Measurements from ENCODE around the gene PRPSAP1. TPM values are rescaled to one million over a fixed set of nuclear protein-coding genes. Genes with fewer than 3 reads are reported as not detected.

The PRPSAP1 gene
- total RNA-seq, 3 donors from 2014 or later: 45.3 to 63.0 (median 61.4) TPM

DNA sequence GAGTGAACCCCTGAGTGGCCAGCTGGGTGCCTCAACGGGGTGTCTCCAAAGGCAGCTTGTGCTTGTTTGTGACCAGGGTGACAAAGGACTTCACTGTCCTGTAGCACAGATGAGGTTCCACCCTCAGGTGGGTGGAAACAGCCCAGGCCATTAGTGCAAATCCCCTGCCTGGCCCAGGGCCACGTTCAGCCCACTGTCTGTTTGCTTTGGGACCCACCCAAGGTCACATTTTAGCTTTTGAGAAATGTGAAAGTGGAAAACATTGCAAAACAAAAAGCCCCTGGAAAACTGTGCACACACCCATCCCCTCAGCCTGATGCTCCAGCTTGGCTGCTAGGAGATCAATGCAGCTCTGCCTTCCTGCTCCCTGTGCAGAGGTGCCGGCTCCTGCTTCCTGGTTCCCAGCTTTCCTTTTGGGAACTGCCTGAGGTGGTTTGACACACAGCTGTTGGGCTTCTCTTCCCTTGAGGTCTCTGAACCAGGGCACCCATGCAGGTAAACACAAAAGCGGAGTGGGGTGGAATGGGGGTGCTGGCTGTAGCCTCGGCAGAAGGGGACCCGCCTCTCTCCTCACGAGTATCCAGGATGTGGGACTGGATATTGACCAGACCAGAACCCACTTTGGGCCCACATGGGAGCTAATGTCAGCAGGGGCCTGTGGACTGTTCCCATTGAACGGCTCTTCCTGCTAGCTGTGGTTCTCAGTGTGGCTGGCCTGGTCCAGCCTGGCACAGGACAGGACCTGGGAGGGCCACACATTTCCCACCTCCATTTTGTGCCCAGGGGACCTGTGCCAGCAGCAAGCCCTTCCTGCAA is 22.8 kb upstream of the PRPSAP1 start:
- H3K4me1 ChIP-seq (ENCODE audit: low read depth): peaks cover 2% of the 10 kb centered on the region
- H3K4me3 ChIP-seq: no peak overlapping the region
- intact Hi-C loops (cut with DNase I, micrococcal nuclease): no loop called here
- TF ChIP-seq, protein P1, sequence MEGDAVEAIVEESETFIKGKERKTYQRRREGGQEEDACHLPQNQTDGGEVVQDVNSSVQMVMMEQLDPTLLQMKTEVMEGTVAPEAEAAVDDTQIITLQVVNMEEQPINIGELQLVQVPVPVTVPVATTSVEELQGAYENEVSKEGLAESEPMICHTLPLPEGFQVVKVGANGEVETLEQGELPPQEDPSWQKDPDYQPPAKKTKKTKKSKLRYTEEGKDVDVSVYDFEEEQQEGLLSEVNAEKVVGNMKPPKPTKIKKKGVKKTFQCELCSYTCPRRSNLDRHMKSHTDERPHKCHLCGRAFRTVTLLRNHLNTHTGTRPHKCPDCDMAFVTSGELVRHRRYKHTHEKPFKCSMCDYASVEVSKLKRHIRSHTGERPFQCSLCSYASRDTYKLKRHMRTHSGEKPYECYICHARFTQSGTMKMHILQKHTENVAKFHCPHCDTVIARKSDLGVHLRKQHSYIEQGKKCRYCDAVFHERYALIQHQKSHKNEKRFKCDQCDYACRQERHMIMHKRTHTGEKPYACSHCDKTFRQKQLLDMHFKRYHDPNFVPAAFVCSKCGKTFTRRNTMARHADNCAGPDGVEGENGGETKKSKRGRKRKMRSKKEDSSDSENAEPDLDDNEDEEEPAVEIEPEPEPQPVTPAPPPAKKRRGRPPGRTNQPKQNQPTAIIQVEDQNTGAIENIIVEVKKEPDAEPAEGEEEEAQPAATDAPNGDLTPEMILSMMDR (IDR thresholded peaks at IDR 0.05): no peak
- H3K9me3 ChIP-seq: no peaks in the 10 kb centered on the region
- no peaks in the 10 kb centered on the region for H3K36me3 ChIP-seq (ENCODE audit: low read depth)
- DNase-seq (no peak), ATAC-seq (no peak)

DNA sequence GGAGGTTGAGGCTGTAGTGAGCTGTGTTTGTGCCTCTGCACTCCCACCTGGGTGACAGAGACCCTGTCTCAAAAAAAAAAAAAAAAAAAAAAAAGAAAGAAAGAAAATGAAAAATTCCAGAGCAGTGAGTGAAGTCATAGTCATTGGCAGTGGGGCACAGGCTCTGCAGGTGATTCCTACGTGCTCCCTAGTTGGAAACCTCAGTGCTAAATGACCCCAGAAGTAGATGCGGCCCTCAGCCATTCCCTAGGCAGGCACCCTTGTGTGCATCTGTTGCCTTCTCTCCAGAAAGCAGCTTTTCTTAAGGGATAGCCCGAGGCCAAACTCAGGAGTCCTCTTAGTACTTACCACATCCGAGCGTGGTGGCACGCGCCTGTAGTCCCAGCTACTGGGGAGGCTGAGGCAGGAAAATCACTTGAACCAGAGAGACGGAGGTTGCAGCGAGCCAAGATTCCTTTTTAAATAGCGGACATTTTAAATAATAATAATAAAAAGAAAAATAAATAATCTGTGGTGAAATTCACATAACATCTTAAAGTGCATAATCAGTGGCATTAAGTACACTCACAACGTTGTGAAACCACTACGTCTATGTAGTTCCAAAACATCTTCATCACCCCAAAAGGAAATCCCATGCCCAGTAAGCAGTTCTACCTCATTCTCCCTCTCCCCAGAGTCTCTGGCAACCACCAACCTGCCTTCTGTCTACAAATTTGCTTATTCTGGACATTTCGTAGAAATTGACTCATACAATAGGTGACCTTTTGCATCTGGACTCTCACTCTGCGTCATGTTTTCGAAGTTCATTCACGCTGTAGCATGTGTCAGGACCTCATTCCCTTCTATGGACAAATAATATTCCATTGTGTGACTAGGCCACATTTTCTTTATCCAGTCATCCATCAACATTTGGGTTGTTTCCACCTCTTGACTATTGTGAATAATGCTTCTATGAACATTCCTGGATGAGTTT is 18.2 kb upstream of the PRPSAP1 start:
- DNase-seq (no peak), ATAC-seq (no peak)
- intact Hi-C loops (cut with DNase I, micrococcal nuclease): no loop called here
- TF ChIP-seq, protein P1 (IDR thresholded peaks at IDR 0.05): no peak
- no peaks in the 10 kb centered on the region for H3K36me3 ChIP-seq (ENCODE audit: low read depth)
- no peak overlapping the region for H3K4me3 ChIP-seq
- H3K9me3 ChIP-seq: peaks cover 7% of the 10 kb centered on the region
- peaks cover 2% of the 10 kb centered on the region for H3K4me1 ChIP-seq (ENCODE audit: low read depth)

DNA sequence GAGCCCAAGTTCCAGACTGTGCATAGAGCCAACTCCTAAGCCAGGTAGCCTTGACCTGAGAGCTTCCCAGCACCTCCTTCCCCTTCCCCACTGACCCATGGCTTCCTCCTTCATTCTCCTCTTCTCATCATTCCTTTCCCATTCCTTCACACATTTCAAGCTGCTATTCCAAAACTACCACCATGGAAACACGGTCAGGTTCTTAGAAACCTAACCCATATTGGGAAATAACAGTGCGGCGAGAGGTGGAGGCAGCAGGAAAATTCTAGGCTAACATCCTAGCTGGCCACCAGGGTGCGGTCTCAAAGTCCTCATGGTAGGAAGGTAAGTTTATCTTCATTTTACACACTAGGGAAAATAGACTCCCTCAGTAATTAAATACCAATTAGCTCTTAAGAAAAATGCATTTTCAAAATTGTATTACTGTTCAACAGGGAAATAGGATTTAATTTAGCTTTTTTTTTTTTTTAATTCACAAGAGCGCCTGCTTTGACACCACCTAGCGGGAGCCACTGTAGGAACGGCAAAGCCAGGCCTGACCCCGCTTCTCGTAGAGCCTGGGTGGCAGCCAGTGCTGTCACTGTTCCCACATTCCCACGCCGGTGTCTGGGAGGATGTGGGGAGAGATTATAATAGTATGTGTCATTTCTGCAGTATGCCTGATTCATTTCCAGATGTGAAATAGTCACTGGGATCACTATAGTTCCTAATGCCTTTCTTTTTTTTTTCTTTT is 16.7 kb upstream of the PRPSAP1 start:
- H3K36me3 ChIP-seq (ENCODE audit: low read depth): no peaks in the 10 kb centered on the region
- intact Hi-C loops (cut with DNase I, micrococcal nuclease): no loop called here
- DNase-seq: peak in 1 of 3 donors; percentile 53
- peaks cover 2% of the 10 kb centered on the region for H3K4me1 ChIP-seq (ENCODE audit: low read depth)
- H3K4me3 ChIP-seq: no peak overlapping the region
- TF ChIP-seq, protein P1 (IDR thresholded peaks at IDR 0.05): no peak
- peak; percentile 48 for ATAC-seq
- peaks cover 7% of the 10 kb centered on the region for H3K9me3 ChIP-seq

DNA sequence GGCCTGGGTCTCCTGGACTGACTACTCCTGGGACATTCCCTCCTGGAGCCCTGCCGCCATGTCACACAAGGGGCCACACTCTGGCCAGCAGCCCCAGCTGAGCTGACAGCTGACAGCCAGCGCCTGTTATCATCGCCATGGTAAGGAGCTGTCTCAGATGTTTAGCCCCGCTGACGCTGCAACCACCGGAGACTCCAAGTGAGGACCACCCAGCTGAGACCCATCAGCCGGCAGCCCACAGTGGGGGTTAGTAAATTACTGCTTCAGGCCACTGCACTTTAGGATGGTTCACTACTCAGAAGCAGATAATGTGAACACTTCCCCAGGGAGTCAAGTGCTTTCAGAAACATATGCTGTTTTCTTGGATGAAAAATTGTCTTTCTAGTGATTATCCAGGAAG is 16.1 kb upstream of the PRPSAP1 start:
- TF ChIP-seq, protein P1 (IDR thresholded peaks at IDR 0.05): no peak
- Histone ChIP-seq H3K4me1 (ENCODE audit: low read depth) (peaks cover 3% of the 10 kb centered on the region), H3K9me3 (peaks cover 7% of the 10 kb centered on the region), H3K36me3 (ENCODE audit: low read depth) (no peaks in the 10 kb centered on the region), H3K4me3 (no peak overlapping the region)
- DNase-seq: no peak
- intact Hi-C loops (cut with DNase I, micrococcal nuclease): no loop called here
- ATAC-seq: no peak

DNA sequence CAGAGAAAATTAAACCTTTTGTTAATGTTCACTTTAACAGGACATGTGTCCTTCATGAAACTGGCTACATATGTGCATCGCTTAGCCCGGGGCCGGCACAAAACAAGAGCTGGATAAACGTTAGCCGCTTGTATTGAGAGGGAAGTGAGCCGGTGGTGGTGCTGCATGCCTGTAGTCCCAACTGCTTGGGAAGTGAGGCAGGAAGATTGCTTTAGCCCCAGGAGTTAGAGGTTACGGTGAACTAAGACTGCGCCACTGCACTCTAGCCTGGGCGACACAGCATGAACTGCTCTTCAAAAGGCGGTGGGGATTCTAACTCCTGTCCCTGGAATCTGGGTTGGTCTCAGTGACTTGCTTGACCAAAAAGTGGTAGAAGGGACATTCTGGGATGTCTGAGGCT is 15.7 kb upstream of the PRPSAP1 start:
- Histone ChIP-seq H3K4me3 (no peak overlapping the region), H3K4me1 (ENCODE audit: low read depth) (peaks cover 3% of the 10 kb centered on the region), H3K36me3 (ENCODE audit: low read depth) (no peaks in the 10 kb centered on the region), H3K9me3 (peaks cover 7% of the 10 kb centered on the region)
- TF ChIP-seq, protein P1 (IDR thresholded peaks at IDR 0.05): no peak
- ATAC-seq (no peak), DNase-seq (no peak)
- intact Hi-C loops (cut with DNase I, micrococcal nuclease): no loop called here
